Measurements from ENCODE around the gene PRKAR2B. TPM values are rescaled to one million over a fixed set of nuclear protein-coding genes. Genes with fewer than 3 reads are reported as not detected.

The PRKAR2B gene
- total RNA-seq, 1 experiment from 2014 or later = 15.1 TPM

GRCh38 chr7:107012691-107013090, 31.8 kb upstream of the PRKAR2B start:
- BruUV-seq (replicated peaks) = no TSS peak
- ChIA-PET POLR2A (no interaction called here), RAD21 (ENCODE audit: low non-redundant PET in 1 of 2, low total read pairs in 2 of 2, uncharacterized antibody in 2 of 2, unreplicated experiment in 2 of 2) (no interaction called here), CTCF (no interaction called here)
- Histone ChIP-seq H3K9me3 (ENCODE audit: control insufficient read depth in 1 of 2, insufficient read depth in 1 of 2, low read depth in 1 of 2, low read length in 2 of 2) (no peaks in the 10 kb centered on the region), H3K36me3 (ENCODE audit: control insufficient read depth in 1 of 2, insufficient read depth in 2 of 2, low read length in 2 of 2) (no peaks in the 10 kb centered on the region), H4K20me1 (ENCODE audit: insufficient read depth) (no peaks in the 10 kb centered on the region), H3K27me3 (ENCODE audit: insufficient read depth, low read length) (no peaks in the 10 kb centered on the region), H3K4me1 (ENCODE audit: control insufficient read depth in 1 of 2, insufficient read depth in 2 of 2, low read length in 2 of 2) (peaks cover 4 to 7% of the 10 kb centered on the region in 2 experiments; a peak in 2 of 4 replicates), H3K9me2 (ENCODE audit: insufficient read depth) (no peaks in the 10 kb centered on the region), H3K4me2 (ENCODE audit: low read length) (no peak overlapping the region), H2AFZ (ENCODE audit: low read depth, low read length, poor library complexity, severe bottlenecking) (no peak overlapping the region), H3K4me3 (replicated peaks in 1 of 2; ENCODE audit: low read depth in 1 of 2, low read length in 2 of 2) (no peak overlapping the region), H3K9ac (ENCODE audit: low read length) (no peak overlapping the region), H3K27ac (ENCODE audit: low read depth, low read length) (no peak overlapping the region), H3K79me2 (ENCODE audit: insufficient read depth, low read length) (no peaks in the 10 kb centered on the region)
- intact Hi-C loops (cut with micrococcal nuclease) = no loop called here
- no peak for ATAC-seq
- DNase-seq (ENCODE audit: low read depth, low spot score) = no peak
- TF ChIP-seq EZH2 (IDR thresholded peaks at IDR 0.05) (no peak), POLR2A (IDR thresholded peaks at IDR 0.05; ENCODE audit: borderline replicate concordance, extremely low read depth, insufficient read depth, insufficient read length) (no peak), RAD21 (IDR thresholded peaks at IDR 0.05; ENCODE audit: low read depth) (no peak), CEBPB (IDR thresholded peaks at IDR 0.05; ENCODE audit: low read depth) (no peak), YY1 (IDR thresholded peaks at IDR 0.05; ENCODE audit: extremely low read depth, insufficient replicate concordance, low read depth, low read length) (no peak), POLR2AphosphoS5 (IDR thresholded peaks at IDR 0.05; ENCODE audit: low read depth, low read length) (no peak), SP1 (IDR thresholded peaks at IDR 0.05; ENCODE audit: low read depth) (no peak), CTCF (IDR thresholded peaks at IDR 0.05 in 2 of 3, conservative IDR thresholded peaks at IDR 0.05 in 1 of 3; ENCODE audit: borderline replicate concordance in 1 of 3, insufficient read depth in 1 of 3, low read depth in 2 of 3, low read length in 2 of 3) (no peak), EZH2phosphoT487 (IDR thresholded peaks at IDR 0.05; ENCODE audit: borderline replicate concordance) (no peak), ZBTB33 (IDR thresholded peaks at IDR 0.05; ENCODE audit: extremely low read depth, insufficient replicate concordance, low read length) (no peak), ZNF274 (IDR thresholded peaks at IDR 0.05; ENCODE audit: low read depth, low read length) (no peak)
